Ammon's horn (tissue), 1 donor: ENCODE results near the gene SIN3A.
"Not testable (repeated sequence)": the region's sequence is repeated elsewhere in the genome, so short reads cannot be mapped to it uniquely, and the experiment has no call there.

Experiments used
- DNase-seq: peaks from one replicate; pipeline ENCODE4 v3.0.0-alpha.2; 2016; ENCODE audit warnings: low spot score

The SIN3A gene

GRCh38 chr15:75450307-75451201 is 936 bp downstream of the SIN3A start:
- DNase-seq: peak; percentile 93

- no peak for DNase-seq
Measured at GRCh38 chr15:75449585-75450306, 1.7 kb downstream of the SIN3A start.

- not testable (repeated sequence) for DNase-seq
Measured at GRCh38 chr15:75448171-75448570, 3.3 kb downstream of the SIN3A start.

- DNase-seq: no peak
Measured at GRCh38 chr15:75446151-75446550, 5.3 kb downstream of the SIN3A start.

- not testable (repeated sequence) for DNase-seq
Measured at GRCh38 chr15:75445324-75445723, 6.2 kb downstream of the SIN3A start.

GRCh38 chr15:75443972-75444453 is 7.5 kb downstream of the SIN3A start:
- not testable (repeated sequence) for DNase-seq

- DNase-seq: no peak
Measured at GRCh38 chr15:75437721-75438120, 13.8 kb downstream of the SIN3A start.

- no peak for DNase-seq
Measured at GRCh38 chr15:75436881-75437280, 14.6 kb downstream of the SIN3A start.

- DNase-seq: no peak
Measured at GRCh38 chr15:75431682-75432081, 19.8 kb downstream of the SIN3A start.

- DNase-seq: no peak
Measured at GRCh38 chr15:75431270-75431669, 20.2 kb downstream of the SIN3A start.

GRCh38 chr15:75430259-75430658 is 21.2 kb downstream of the SIN3A start:
- no peak for DNase-seq

GRCh38 chr15:75428152-75428551 is 23.3 kb downstream of the SIN3A start:
- DNase-seq: no peak

GRCh38 chr15:75425966-75426500 is 25.5 kb downstream of the SIN3A start:
- DNase-seq: no peak

GRCh38 chr15:75422554-75422953 is 28.9 kb downstream of the SIN3A start:
- no peak for DNase-seq

GRCh38 chr15:75420698-75421097 is 30.8 kb downstream of the SIN3A start:
- no peak for DNase-seq

GRCh38 chr15:75416584-75416983 is 34.9 kb downstream of the SIN3A start:
- DNase-seq: no peak

GRCh38 chr15:75410196-75410595 is 41.3 kb downstream of the SIN3A start:
- DNase-seq: no peak

GRCh38 chr15:75407083-75407482 is 44.4 kb downstream of the SIN3A start:
- DNase-seq: no peak

- no peak for DNase-seq
Measured at GRCh38 chr15:75403892-75404291, 47.6 kb downstream of the SIN3A start.

- DNase-seq: no peak
Measured at GRCh38 chr15:75397494-75397893, 54.0 kb downstream of the SIN3A start.

GRCh38 chr15:75389791-75390382 is 61.6 kb downstream of the SIN3A start:
- DNase-seq: no peak

GRCh38 chr15:75383986-75384385 is 67.5 kb downstream of the SIN3A start:
- DNase-seq: not testable (repeated sequence)
